Epithelial cell of proximal tubule (primary cell): ENCODE measurements around the gene CNOT8. TPM values are rescaled to one million over a fixed set of nuclear protein-coding genes. Genes with fewer than 3 reads are reported as not detected.

Experiments used
- DNase-seq: peaks from one replicate; pipeline ENCODE4 v3.0.0-alpha.2; 2011; ENCODE audit warnings: low read depth
- H3K4me3 ChIP-seq: 2 replicates; pipeline ENCODE4 v1.5.1; 2011; ENCODE audit warnings: low read depth, mild to moderate bottlenecking, low read length
- total RNA-seq: library from RNA; depleted of rRNA; stranded (reverse); fragments of >200 nt; gene quantifications from 2 replicates; pipeline ENCODE4 v1.2.3, GENCODE V29; 2015
- TF ChIP-seq, protein P1 (sequence below): conservative IDR thresholded peaks from 2 replicates; pipeline ENCODE4 v1.5.1; 2012; ENCODE audit warnings: low read depth, mild to moderate bottlenecking, low read length

The CNOT8 gene
- total RNA-seq, 1 donor from 2014 or later = 74.7 TPM

- TF ChIP-seq, protein P1, sequence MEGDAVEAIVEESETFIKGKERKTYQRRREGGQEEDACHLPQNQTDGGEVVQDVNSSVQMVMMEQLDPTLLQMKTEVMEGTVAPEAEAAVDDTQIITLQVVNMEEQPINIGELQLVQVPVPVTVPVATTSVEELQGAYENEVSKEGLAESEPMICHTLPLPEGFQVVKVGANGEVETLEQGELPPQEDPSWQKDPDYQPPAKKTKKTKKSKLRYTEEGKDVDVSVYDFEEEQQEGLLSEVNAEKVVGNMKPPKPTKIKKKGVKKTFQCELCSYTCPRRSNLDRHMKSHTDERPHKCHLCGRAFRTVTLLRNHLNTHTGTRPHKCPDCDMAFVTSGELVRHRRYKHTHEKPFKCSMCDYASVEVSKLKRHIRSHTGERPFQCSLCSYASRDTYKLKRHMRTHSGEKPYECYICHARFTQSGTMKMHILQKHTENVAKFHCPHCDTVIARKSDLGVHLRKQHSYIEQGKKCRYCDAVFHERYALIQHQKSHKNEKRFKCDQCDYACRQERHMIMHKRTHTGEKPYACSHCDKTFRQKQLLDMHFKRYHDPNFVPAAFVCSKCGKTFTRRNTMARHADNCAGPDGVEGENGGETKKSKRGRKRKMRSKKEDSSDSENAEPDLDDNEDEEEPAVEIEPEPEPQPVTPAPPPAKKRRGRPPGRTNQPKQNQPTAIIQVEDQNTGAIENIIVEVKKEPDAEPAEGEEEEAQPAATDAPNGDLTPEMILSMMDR = no peak
- H3K4me3 ChIP-seq = no peak overlapping the region
- DNase-seq = no peak
Observed at GRCh38 chr5:154878642-154879335, 20.4 kb downstream of the CNOT8 start.

DNA sequence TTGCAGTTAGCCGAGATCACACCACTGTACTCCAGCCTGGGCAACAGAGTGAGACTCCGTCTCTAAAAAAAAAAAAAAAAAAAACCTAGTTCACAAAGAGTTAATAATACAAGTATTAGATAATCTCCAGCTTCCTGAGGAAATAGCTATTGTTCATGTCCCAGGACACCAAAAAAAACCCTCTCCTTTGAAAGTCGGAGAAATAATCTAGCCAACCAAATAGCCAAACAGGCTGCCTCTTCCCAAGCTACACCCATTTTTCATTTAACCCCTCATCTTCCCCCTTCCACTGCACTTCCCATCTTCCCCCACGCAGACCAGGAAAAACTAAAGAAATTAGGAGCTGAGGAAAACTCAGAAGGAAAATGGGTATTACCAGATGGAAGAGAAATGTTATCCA, 23.6 kb downstream of the CNOT8 start:
- no peak overlapping the region for H3K4me3 ChIP-seq
- TF ChIP-seq, protein P1 = no peak
- no peak for DNase-seq

DNA sequence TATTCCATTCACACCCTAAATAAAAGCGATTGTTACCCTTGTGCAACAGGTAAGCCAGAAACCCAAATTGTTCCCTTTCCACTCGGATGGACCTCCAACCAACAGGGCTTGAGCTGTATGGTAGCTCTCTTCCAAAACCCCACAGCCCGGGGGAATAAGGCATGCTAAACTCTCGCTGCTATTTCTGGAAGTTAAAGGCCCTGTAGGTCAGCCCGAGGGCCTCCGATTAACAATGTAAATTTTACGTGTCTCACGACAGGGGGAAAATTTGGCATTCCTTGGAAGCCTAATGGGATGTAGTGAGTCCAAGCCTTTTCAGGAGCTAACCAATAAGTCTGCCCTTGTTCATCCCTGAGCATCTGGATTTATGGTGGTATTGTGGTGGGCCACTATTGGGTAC, 26.0 kb downstream of the CNOT8 start:
- no peak for DNase-seq
- H3K4me3 ChIP-seq = no peak overlapping the region
- TF ChIP-seq, protein P1 = no peak

- TF ChIP-seq, protein P1 = no peak
Observed at GRCh38 chr5:154885439-154885838, 27.0 kb downstream of the CNOT8 start.

DNA sequence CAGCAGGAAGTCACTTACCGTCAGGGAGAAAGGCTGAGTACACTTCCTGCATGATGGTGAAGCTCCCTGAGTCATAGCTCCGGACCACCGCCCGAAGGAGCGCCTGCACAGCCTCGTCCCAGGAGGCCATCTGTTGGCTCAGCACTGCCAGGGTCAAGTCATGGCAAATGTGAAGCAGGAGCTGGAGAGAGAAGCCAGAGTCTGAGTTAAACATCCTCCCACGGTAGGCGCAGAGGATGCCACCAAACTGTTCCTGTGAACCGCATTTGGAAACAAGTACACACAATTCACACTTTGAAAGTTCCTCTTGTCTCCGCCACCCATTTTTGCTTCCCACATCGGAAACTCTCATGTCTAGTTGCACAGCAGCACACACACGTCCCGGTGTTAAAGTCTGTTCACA, 33.9 kb downstream of the CNOT8 start:
- no peak overlapping the region for H3K4me3 ChIP-seq
- TF ChIP-seq, protein P1 = no peak
- no peak for DNase-seq

More at GRCh38 chr5:154885439-154885838, 27.0 kb downstream of the CNOT8 start:
- H3K4me3 ChIP-seq = no peak overlapping the region
- no peak for DNase-seq

DNA sequence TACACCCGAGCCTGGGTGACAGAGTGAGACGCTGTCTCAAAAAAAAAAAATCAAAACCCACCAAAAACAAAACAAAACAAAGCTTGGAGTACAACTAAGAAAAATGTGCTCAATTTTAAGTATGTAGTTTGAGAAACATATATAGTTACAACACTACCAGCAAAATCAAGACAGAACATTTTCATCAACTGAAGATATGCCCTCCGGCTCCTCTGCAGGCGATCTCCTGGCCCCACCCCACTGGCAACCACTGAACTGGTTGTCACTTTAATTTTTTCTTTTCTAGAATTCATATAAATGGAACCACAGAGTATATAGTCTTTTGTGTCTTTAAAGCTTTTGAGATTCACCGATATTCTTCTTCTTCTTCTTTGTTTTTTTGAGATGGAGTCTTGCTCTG, 35.0 kb downstream of the CNOT8 start:
- TF ChIP-seq, protein P1 = no peak
- H3K4me3 ChIP-seq = no peak overlapping the region
- no peak for DNase-seq
